Ammon's horn (tissue), 1 donor: ENCODE measurements around the gene GPR137B.
"Not testable (repeated sequence)": the region's sequence is repeated elsewhere in the genome, so short reads cannot be mapped to it uniquely, and the experiment has no call there.

Experiments used
- DNase-seq: peaks from one replicate; pipeline ENCODE4 v3.0.0-alpha.2; 2016; ENCODE audit warnings: low spot score

GPR137B gene

GRCh38 chr1:236144446-236145150 lies 2.3 kb downstream of the GPR137B start:
- no peak for DNase-seq

- DNase-seq: no peak
These were observed 4.7 kb downstream of the GPR137B start for GRCh38 chr1:236147068-236147467.

GRCh38 chr1:236147521-236148469 lies 5.5 kb downstream of the GPR137B start:
- no peak for DNase-seq

- DNase-seq: no peak
These were observed 6.1 kb downstream of the GPR137B start for GRCh38 chr1:236148470-236148845.

GRCh38 chr1:236149003-236149595 lies 6.8 kb downstream of the GPR137B start:
- DNase-seq: no peak

- no peak for DNase-seq
These were observed 7.4 kb downstream of the GPR137B start for GRCh38 chr1:236149696-236150228.

GRCh38 chr1:236150311-236150955 lies 8.1 kb downstream of the GPR137B start:
- DNase-seq: no peak

- no peak for DNase-seq
These were observed 8.6 kb downstream of the GPR137B start for GRCh38 chr1:236150986-236151385.

- DNase-seq: no peak
These were observed 9.5 kb downstream of the GPR137B start for GRCh38 chr1:236151739-236152424.

- DNase-seq: no peak
These were observed 11.8 kb downstream of the GPR137B start for GRCh38 chr1:236154126-236154525.

GRCh38 chr1:236154671-236155398 lies 12.5 kb downstream of the GPR137B start:
- no peak for DNase-seq

- no peak for DNase-seq
These were observed 13.0 kb downstream of the GPR137B start for GRCh38 chr1:236155399-236155767.

- DNase-seq: no peak
These were observed 13.6 kb downstream of the GPR137B start for GRCh38 chr1:236155841-236156503.

- DNase-seq: peak; percentile 69
These were observed 14.3 kb downstream of the GPR137B start for GRCh38 chr1:236156512-236157208.

GRCh38 chr1:236158072-236158471 lies 15.7 kb downstream of the GPR137B start:
- not testable (repeated sequence) for DNase-seq

- no peak for DNase-seq
These were observed 16.4 kb downstream of the GPR137B start for GRCh38 chr1:236158719-236159118.

GRCh38 chr1:236159704-236160539 lies 17.6 kb downstream of the GPR137B start:
- no peak for DNase-seq

- no peak for DNase-seq
These were observed 18.3 kb downstream of the GPR137B start for GRCh38 chr1:236160540-236161127.
